Pancreas (tissue), 10 donors: ENCODE results near the gene FERMT1. TPM values are rescaled to one million over a fixed set of nuclear protein-coding genes. Genes with fewer than 3 reads are reported as not detected.
"Not testable (repeated sequence)": the region's sequence is repeated elsewhere in the genome, so short reads cannot be mapped to it uniquely, and the experiment has no call there.

Source experiments
- ATAC-seq, 4 donors: fragments of 200-7000 bp; cut with Tn5 transposase; one replicate each; pipeline versions ENCODE4 v1.8.0 to v1.9.1; 2020; ENCODE audit warnings: mild to moderate bottlenecking in 4 of 4, moderate library complexity in 4 of 4
- DNase-seq, 6 donors: peaks; one replicate each; pipeline ENCODE4 v3.0.0-alpha.2; 2020
- FAIRE-seq: peaks from 2 replicates; lab custom pipeline; 2012; peaks lifted over from hg19 to GRCh38; lab: Jason Lieb, UNC
- H3K27ac ChIP-seq, 4 donors: fragments of 200-600 bp; sonication (generic); 1 replicate in 3 of 4; 2 replicates in 1 of 4; pipeline versions ENCODE4 v1.5.0 to v1.8.0; 2020
- H3K27me3 ChIP-seq, 4 donors: fragments of 200-600 bp; one replicate each; pipeline ENCODE4 v1.8.0; 2021
- H3K36me3 ChIP-seq, 3 donors: fragments of 200-600 bp; sonication (generic) in 1 of 3; one replicate each; pipeline versions ENCODE4 v1.5.0 to v1.8.0; 2020 to 2021
- H3K4me1 ChIP-seq, 3 donors: fragments of 200-600 bp; one replicate each; pipeline ENCODE4 v1.8.0; 2021
- H3K4me3 ChIP-seq, 4 donors: fragments of 200-600 bp; sonication (generic) in 2 of 4; one replicate each; pipeline versions ENCODE4 v1.5.0 to v1.8.0; 2020 to 2021
- H3K9me3 ChIP-seq, 4 donors: fragments of 200-600 bp; one replicate each; pipeline ENCODE4 v1.8.0; 2021
- WGBS, 2 donors: extraction: QIAGEN DNeasy Blood & Tissue Kit; methylation state at CpG; one replicate each; pipeline ENCODE4 v1.1.7; 2013; 5-methylcytosine and 5-hydroxymethylcytosine counted together
- intact Hi-C, 3 donors: fragments of 100-400 bp; cut with DNase I; formaldehyde crosslinking; loops; one replicate each; pipeline versions ENCODE4 v1.11.1 to v1.14.2; 2022
- polyA plus RNA-seq, 2 donors: library from polyadenylated mRNA; stranded (reverse); fragments of 200-250 nt; gene quantifications; one replicate each; pipeline ENCODE4 v1.2.3, GENCODE V29; 2013
- total RNA-seq, 6 donors: library from RNA; stranded (reverse); fragmentation: NEBNext Ultra II Directional in 4 of 6; extraction: Animal tissue kit (Norgen Biotek cat#: 25700) in 4 of 6; gene quantifications; one replicate each; pipeline versions ENCODE4 v1.2.1 to v1.2.4, GENCODE V29; 2021 to 2023
- TF ChIP-seq, protein P1 (sequence below), 4 donors: fragments of 200-600 bp; sonication (generic) in 3 of 4; IDR thresholded peaks; one replicate each; pipeline versions ENCODE4 v1.5.0 to v1.8.0; 2021; ENCODE audit warnings: antibody characterized with exemption in 4 of 4
- donor health status: healthy with polysubstance abuse.
- donor health status: DM: no; HTN: no; CAD: no; lungs with moderate emphysema.
- donor health status: DM: no; HTN: no; CAD: no.
- donor health status: control.
- donor health status: control.
- donor health status: Bipolar disorder and iron deficiency.
- donor health status: DM: yes; HTN: yes; CAD: no.
- donor health status: DM: no; HTN: no; CAD: no.
- donor health status: DM: no; HTN: no; CAD: no.
- donor health status: DM: yes; HTN: yes; CAD: no.

The FERMT1 gene
- total and polyA plus RNA-seq, 8 donors: 0.80 to 5.6 (median 2.3) TPM

DNA sequence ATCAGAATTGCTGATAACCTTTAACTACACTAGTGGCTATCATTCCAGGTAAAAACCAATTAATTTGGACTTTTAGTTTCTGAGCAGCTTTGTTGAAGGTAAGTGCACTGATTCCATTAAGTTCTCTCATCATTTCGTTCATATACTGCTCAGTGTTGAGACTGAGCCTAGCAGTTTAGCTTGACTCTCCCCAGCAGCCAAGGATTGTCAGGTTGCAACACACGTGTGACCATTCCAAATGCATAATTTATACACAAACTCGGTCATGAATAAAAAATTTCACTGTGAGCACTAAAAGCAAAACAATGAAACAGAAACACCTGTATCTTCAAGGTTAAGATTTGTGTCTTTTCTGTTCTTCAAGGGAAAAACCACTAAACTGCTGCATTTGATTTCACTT, 8.9 kb downstream of the FERMT1 start:
- Histone ChIP-seq H3K4me3 (no peak overlapping the region), H3K27me3 (no peaks in the 10 kb centered on the region), H3K4me1 (no peaks in the 10 kb centered on the region), H3K9me3 (no peaks in the 10 kb centered on the region), H3K27ac (no peak overlapping the region), H3K36me3 (peaks cover 0 to 11% (median 6%) of the 10 kb centered on the region in 3 donors)
- FAIRE-seq (no peak), ATAC-seq (no peak), DNase-seq (no peak)
- TF ChIP-seq, protein P1, sequence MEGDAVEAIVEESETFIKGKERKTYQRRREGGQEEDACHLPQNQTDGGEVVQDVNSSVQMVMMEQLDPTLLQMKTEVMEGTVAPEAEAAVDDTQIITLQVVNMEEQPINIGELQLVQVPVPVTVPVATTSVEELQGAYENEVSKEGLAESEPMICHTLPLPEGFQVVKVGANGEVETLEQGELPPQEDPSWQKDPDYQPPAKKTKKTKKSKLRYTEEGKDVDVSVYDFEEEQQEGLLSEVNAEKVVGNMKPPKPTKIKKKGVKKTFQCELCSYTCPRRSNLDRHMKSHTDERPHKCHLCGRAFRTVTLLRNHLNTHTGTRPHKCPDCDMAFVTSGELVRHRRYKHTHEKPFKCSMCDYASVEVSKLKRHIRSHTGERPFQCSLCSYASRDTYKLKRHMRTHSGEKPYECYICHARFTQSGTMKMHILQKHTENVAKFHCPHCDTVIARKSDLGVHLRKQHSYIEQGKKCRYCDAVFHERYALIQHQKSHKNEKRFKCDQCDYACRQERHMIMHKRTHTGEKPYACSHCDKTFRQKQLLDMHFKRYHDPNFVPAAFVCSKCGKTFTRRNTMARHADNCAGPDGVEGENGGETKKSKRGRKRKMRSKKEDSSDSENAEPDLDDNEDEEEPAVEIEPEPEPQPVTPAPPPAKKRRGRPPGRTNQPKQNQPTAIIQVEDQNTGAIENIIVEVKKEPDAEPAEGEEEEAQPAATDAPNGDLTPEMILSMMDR (IDR thresholded peaks at IDR 0.05): no peak
- intact Hi-C loops: no loop called here
- 77 to 88% methylated on average over 3 of the region's 3 CpGs for WGBS, 2 donors

DNA sequence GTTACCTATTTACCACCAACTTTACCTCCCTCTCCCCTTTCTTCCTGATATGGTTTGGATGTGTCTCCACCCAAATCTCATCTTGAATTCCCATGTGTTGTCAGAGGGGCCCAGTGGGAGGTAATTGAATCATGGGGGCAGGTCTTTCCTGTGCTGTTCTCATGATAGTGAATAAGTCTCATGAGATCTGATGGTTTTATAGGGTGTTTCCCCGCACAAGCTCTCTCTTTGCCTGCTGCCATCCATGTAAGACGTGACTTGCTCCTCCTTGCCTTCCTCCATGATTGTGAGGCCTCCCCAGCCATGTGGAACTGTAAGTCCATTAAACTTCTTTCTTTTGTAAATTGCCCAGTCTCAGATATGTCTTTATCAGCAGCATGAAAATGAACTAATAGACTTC, 9.9 kb downstream of the FERMT1 start:
- ATAC-seq, DNase-seq, intact Hi-C loops, H3K9me3 ChIP-seq, H3K4me1 ChIP-seq, H3K27me3 ChIP-seq, H3K27ac ChIP-seq, H3K4me3 ChIP-seq, FAIRE-seq: not testable (repeated sequence)
- H3K36me3 ChIP-seq: peaks cover 0 to 11% (median 6%) of the 10 kb centered on the region in 3 donors
- 88 to 92% methylated on average over 2 of the region's 2 CpGs for WGBS, 2 donors

DNA sequence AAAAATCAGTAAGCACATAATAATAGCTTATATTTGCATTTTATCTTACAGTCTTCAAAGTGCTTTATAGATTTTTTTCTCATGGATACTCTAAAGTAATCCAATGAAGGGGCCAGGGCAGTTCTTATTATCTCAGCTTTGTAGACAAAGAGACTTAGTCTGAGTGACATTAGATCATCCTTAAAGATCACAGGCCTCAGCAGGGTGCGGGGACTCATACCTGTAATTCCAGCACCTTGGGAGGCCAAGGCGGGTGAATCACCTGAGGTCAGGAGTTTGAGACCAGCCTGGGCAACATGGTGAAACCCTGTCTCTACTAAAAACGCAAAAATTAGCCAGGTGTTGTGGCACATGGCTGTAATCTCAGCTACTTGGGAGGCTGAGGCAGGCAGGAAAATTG, 14.5 kb downstream of the FERMT1 start:
- H3K4me3 ChIP-seq: no peak overlapping the region
- ATAC-seq: no peak
- intact Hi-C loops: no loop called here
- H3K27ac ChIP-seq: no peak overlapping the region
- H3K9me3 ChIP-seq: no peaks in the 10 kb centered on the region
- TF ChIP-seq, protein P1 (IDR thresholded peaks at IDR 0.05): no peak
- H3K36me3 ChIP-seq: no peaks in the 10 kb centered on the region
- H3K4me1 ChIP-seq: no peaks in the 10 kb centered on the region
- DNase-seq: no peak
- FAIRE-seq: no peak
- no peaks in the 10 kb centered on the region for H3K27me3 ChIP-seq
- 78 to 79% methylated on average over 3 of the region's 3 CpGs for WGBS, 2 donors

DNA sequence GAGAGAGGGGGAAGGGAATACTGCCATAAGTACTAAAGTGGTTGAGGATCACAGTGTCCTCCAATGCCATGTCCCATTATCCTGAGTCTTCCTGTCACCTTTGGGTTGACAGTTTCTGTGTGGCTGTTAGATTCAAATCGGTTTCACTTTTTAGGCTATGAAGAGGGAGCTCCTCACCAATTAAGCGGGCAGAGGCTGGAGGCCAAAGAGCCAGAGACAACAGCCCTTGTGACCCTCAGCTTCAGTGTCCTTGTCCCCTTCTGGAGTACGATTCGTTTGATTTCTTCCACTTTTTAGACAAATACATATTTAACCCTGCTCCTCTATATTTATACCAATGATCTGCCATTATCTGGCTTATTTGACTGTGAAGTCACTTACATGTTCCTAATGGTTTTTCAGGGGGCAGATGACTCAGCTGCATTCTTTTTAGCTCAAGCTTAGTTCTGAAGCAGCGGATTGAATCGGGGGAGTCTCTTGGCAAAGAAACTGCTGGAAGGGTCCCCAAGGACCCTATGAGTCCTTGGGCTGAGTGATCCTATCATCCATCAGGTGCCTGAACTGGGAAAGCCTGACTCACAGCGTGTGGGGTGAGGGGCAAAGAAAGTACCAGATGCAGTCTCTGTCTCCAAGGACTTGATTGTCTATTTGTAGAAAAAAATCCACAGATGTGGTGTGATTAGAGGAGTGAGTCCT, 18.2 kb downstream of the FERMT1 start:
- Histone ChIP-seq H3K9me3 (no peaks in the 10 kb centered on the region), H3K4me3 (no peak overlapping the region), H3K27me3 (no peaks in the 10 kb centered on the region), H3K36me3 (no peaks in the 10 kb centered on the region), H3K27ac (no peak overlapping the region), H3K4me1 (no peaks in the 10 kb centered on the region)
- ATAC-seq: no peak
- TF ChIP-seq, protein P1 (IDR thresholded peaks at IDR 0.05): no peak
- no peak for FAIRE-seq
- intact Hi-C loops: no loop called here
- no peak for DNase-seq
- 65 to 71% methylated on average over 7 of the region's 7 CpGs for WGBS, 2 donors

DNA sequence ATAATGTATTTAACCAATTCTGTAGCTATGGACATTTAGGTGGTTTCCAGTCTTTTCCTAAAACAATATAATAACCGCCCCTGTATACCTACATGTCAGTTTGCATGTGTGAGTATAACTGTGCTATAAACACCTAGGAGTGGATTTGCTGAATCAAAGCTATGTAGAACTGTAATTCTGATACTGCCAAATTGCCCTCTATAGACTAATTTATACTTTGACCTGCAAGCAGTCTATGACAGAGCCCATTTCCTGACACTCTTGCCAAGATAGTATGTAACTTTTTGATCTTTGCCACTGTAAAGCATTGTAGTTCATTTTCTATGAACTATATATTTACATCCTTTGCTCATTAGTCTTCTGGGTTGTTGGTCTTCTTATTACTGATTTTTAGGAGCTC, 19.5 kb downstream of the FERMT1 start:
- WGBS, 2 donors: 89 to 91% methylated on average over 1 of the region's 1 CpG
- no peak overlapping the region for H3K4me3 ChIP-seq
- no peak for ATAC-seq
- intact Hi-C loops: no loop called here
- no peaks in the 10 kb centered on the region for H3K27me3 ChIP-seq
- peak; percentile 9 for FAIRE-seq
- no peak overlapping the region for H3K27ac ChIP-seq
- H3K36me3 ChIP-seq: no peaks in the 10 kb centered on the region
- no peaks in the 10 kb centered on the region for H3K9me3 ChIP-seq
- H3K4me1 ChIP-seq: no peaks in the 10 kb centered on the region
- no peak for DNase-seq
- TF ChIP-seq, protein P1 (IDR thresholded peaks at IDR 0.05): no peak
